Ovary (tissue), 3 donors: ENCODE measurements around the gene MYCL.

ENCODE experiments used
- CTCF ChIP-seq, 3 donors: fragments of 450-650 bp in 2 of 3; fragments of 200-600 bp in 1 of 3; IDR thresholded peaks; one replicate each; pipeline versions ENCODE4 v1.5.1 to v1.8.0; 2016 to 2022; ENCODE audit warnings: antibody characterized with exemption in 3 of 3, mild to moderate bottlenecking in 1 of 3
- EP300 ChIP-seq: sonication (generic); formaldehyde crosslinking; IDR thresholded peaks from one replicate; pipeline ENCODE4 v1.6.1; 2017; ENCODE audit warnings: antibody characterized with exemption
- POLR2A ChIP-seq: fragments of 450-650 bp; IDR thresholded peaks from one replicate; pipeline ENCODE4 v1.6.1; 2017; ENCODE audit warnings: antibody characterized with exemption, mild to moderate bottlenecking, moderate library complexity
- donor health status: DM: no; HTN: no; CAD: no.

- no peak for TF ChIP-seq CTCF (IDR thresholded peaks at IDR 0.05)
- TF ChIP-seq POLR2A = no peak
- no peak for TF ChIP-seq EP300
These were observed 5.8 kb downstream of the MYCL start for GRCh38 chr1:39895731-39896480.
